GM12878 (cell line): ENCODE data around the gene RAPSN. TPM values are rescaled to one million over a fixed set of nuclear protein-coding genes. Genes with fewer than 3 reads are reported as not detected.

Experiments
- ATAC-seq: fragments of 200-7000 bp; cut with Tn5 transposase; 3 replicates; pipeline ENCODE4 v1.9.1; 2020; ENCODE audit warnings: mild to moderate bottlenecking, moderate library complexity
- BruUV-seq: library from RNA; stranded (reverse); fragments of 400-500 nt; replicated peaks from 2 replicates; lab custom pipeline; 2021; lab: Mats Ljungman, UMichigan
- CTCF ChIA-PET: fragments of 300-600 bp; sonication (Branson Sonifier 250); formaldehyde crosslinking; extraction: SDS; loops from one replicate; lab custom pipeline; 2021; ENCODE audit warnings: inconsistent platforms; lab: Yijun Ruan, JAX
- POLR2A ChIA-PET: fragments of 350-600 bp; formaldehyde crosslinking; extraction: SDS; loops from one replicate; lab custom pipeline; 2021; ENCODE audit warnings: inconsistent platforms; lab: Charles Lee
- RAD21 ChIA-PET: fragments of 300-600 bp; sonication (Branson Sonifier 250); formaldehyde crosslinking; loops from one replicate; lab custom pipeline; 2023; ENCODE audit warnings: antibody characterized with exemption; ENCODE audit not compliant: unreplicated experiment; lab: Charles Lee
- SMC1A ChIA-PET: fragments of 300-600 bp; sonication (Branson Sonifier 250); formaldehyde crosslinking; loops from one replicate; lab custom pipeline; 2023; ENCODE audit not compliant: unreplicated experiment, uncharacterized antibody; lab: Charles Lee
- DNase-seq: peaks from one replicate; pipeline ENCODE4 v3.0.0-alpha.2; 2011; ENCODE audit warnings: low read depth, low spot score
- FAIRE-seq: peaks from 3 replicates; lab custom pipeline; 2011; peaks lifted over from hg19 to GRCh38; lab: Jason Lieb, UNC
- H2AFZ ChIP-seq: 2 replicates; pipeline ENCODE4 v1.6.0; 2011; ENCODE audit warnings: low read depth, low read length, control low read depth; ENCODE audit not compliant: control insufficient read depth
- H3K27ac ChIP-seq: 2 replicates; pipeline ENCODE4 v1.5.1; 2011; ENCODE audit warnings: control low read depth; ENCODE audit not compliant: control insufficient read depth, insufficient read depth
- H3K27me3 ChIP-seq, 2 experiments: replicated peaks in 1 of 2; 2 replicates each; pipeline versions ENCODE4 v1.6.0 to v1.6.1; 2011; ENCODE audit warnings: low read length in 1 of 2; ENCODE audit not compliant: control insufficient read depth in 2 of 2, insufficient read depth in 2 of 2
- H3K36me3 ChIP-seq, 2 experiments: 2 replicates each; pipeline ENCODE4 v1.5.1; 2011; ENCODE audit warnings: low read length in 1 of 2; ENCODE audit not compliant: control insufficient read depth in 2 of 2, insufficient read depth in 2 of 2
- H3K4me1 ChIP-seq: 2 replicates; pipeline ENCODE4 v1.6.1; 2011; ENCODE audit warnings: mild to moderate bottlenecking, low read length, moderate library complexity, mixed read lengths; ENCODE audit not compliant: control insufficient read depth, insufficient read depth
- H3K4me2 ChIP-seq: 2 replicates; pipeline ENCODE4 v1.6.0; 2011; ENCODE audit warnings: control low read depth; ENCODE audit not compliant: control insufficient read depth, insufficient read depth
- H3K4me3 ChIP-seq: fragments of 200-600 bp; sonication (generic); 2 replicates; pipeline ENCODE4 v1.5.1; 2016
- H3K79me2 ChIP-seq: 2 replicates; pipeline ENCODE4 v1.6.0; 2011; ENCODE audit warnings: low read length; ENCODE audit not compliant: control insufficient read depth, insufficient read depth
- H3K9ac ChIP-seq: 2 replicates; pipeline ENCODE4 v1.8.0; 2011; ENCODE audit warnings: low read length, control low read depth, mixed read lengths; ENCODE audit not compliant: control insufficient read depth, insufficient read depth
- H3K9me3 ChIP-seq: replicated peaks from 3 replicates; pipeline ENCODE4 v1.5.1; 2011; ENCODE audit warnings: mild to moderate bottlenecking, low read length; ENCODE audit not compliant: control insufficient read depth, insufficient read depth
- H4K20me1 ChIP-seq: 2 replicates; pipeline ENCODE4 v1.6.0; 2011; ENCODE audit not compliant: control insufficient read depth, insufficient read depth
- BCL11A ChIP-seq: IDR thresholded peaks from 2 replicates; pipeline ENCODE4 v1.6.1; 2011; ENCODE audit warnings: low read depth, low read length
- CBFB ChIP-seq: IDR thresholded peaks from 2 replicates; pipeline ENCODE4 v1.6.1; 2016; ENCODE audit warnings: antibody characterized with exemption, low read depth
- CBX3 ChIP-seq: fragments of 200-600 bp; sonication (generic); IDR thresholded peaks from 2 replicates; pipeline ENCODE4 v1.6.1; 2016; ENCODE audit warnings: low read depth, borderline replicate concordance
- DPF2 ChIP-seq: fragments of 450-650 bp; IDR thresholded peaks from 2 replicates; pipeline ENCODE4 v1.6.1; 2017; ENCODE audit warnings: mild to moderate bottlenecking
- FOS ChIP-seq: IDR thresholded peaks from 3 replicates; pipeline ENCODE4 v1.6.1; 2011; ENCODE audit warnings: borderline replicate concordance; ENCODE audit not compliant: insufficient read length; ENCODE audit errors: extremely low read depth
- GATAD2B ChIP-seq: fragments of 450-650 bp; conservative IDR thresholded peaks from 2 replicates; pipeline ENCODE4 v1.6.1; 2017; ENCODE audit warnings: low read depth, mild to moderate bottlenecking, moderate library complexity
- KLF5 ChIP-seq: fragments of 450-650 bp; IDR thresholded peaks from 2 replicates; pipeline ENCODE4 v1.6.1; 2014; ENCODE audit warnings: mild to moderate bottlenecking; ENCODE audit not compliant: partially characterized antibody
- MTA3 ChIP-seq: IDR thresholded peaks from 2 replicates; pipeline ENCODE4 v1.6.1; 2012; ENCODE audit warnings: low read length, inconsistent platforms, borderline replicate concordance
- MYC ChIP-seq: IDR thresholded peaks from 2 replicates; pipeline ENCODE4 v1.6.1; 2011; ENCODE audit warnings: mild to moderate bottlenecking, low read length, moderate library complexity, inconsistent platforms; ENCODE audit not compliant: insufficient read depth, insufficient replicate concordance, insufficient read length, severe bottlenecking
- NBN ChIP-seq: fragments of 450-650 bp; IDR thresholded peaks from 2 replicates; pipeline ENCODE4 v1.6.1; 2016
- POLR2AphosphoS2 ChIP-seq: IDR thresholded peaks from 2 replicates; pipeline ENCODE4 v1.6.1; 2011; ENCODE audit warnings: low read depth, mild to moderate bottlenecking, low read length, improper control_type of control experiment, moderate library complexity
- RAD21 ChIP-seq: IDR thresholded peaks from 2 replicates; pipeline ENCODE4 v1.6.1; 2011; ENCODE audit warnings: mild to moderate bottlenecking, low read depth, low read length, moderate library complexity; ENCODE audit not compliant: insufficient read depth
- RUNX3 ChIP-seq: IDR thresholded peaks from 2 replicates; pipeline ENCODE4 v1.6.1; 2012; ENCODE audit warnings: low read length, inconsistent platforms
- YBX1 ChIP-seq: fragments of 450-650 bp; IDR thresholded peaks from 2 replicates; pipeline ENCODE4 v1.6.1; 2016; ENCODE audit warnings: antibody characterized with exemption
- ZNF217 ChIP-seq: fragments of 450-650 bp; IDR thresholded peaks from 2 replicates; pipeline ENCODE4 v1.6.1; 2017; ENCODE audit warnings: antibody characterized with exemption, mild to moderate bottlenecking
- ZNF274 ChIP-seq: IDR thresholded peaks from one replicate; pipeline ENCODE4 v1.8.0; 2011; ENCODE audit not compliant: insufficient read length, insufficient read depth
- ZZZ3 ChIP-seq: IDR thresholded peaks from 2 replicates; pipeline ENCODE4 v1.6.1; 2011; ENCODE audit warnings: low read depth; ENCODE audit not compliant: control insufficient read depth, insufficient read length
- WGBS: methylation state at CpG from one replicate; pipeline ENCODE4 v1.1.6; 2016; ENCODE audit warnings: low lambda C conversion rate; ENCODE audit not compliant: insufficient replicate concordance, insufficient coverage; ENCODE audit errors: missing lambda C conversion rate; 5-methylcytosine and 5-hydroxymethylcytosine counted together
- in situ Hi-C: fragments of 300-500 bp; cut with MboI; formaldehyde crosslinking; loops from 9 replicates; pipeline ENCODE4 v1.14.3; 2018; ENCODE audit warnings: mixed read lengths
- intact Hi-C: fragments of 100-400 bp; cut with micrococcal nuclease; formaldehyde crosslinking; loops from one replicate; pipeline ENCODE4 v1.14.2; 2022; ENCODE audit not compliant: unreplicated experiment
- polyA plus RNA-seq, 11 experiments: library from polyadenylated mRNA; depleted of rRNA in 4 of 11; unstranded in 6 of 11; stranded (reverse) in 5 of 11; fragments of >200 nt; fragmentation: Nextera tagmentation in 4 of 11; fragmentation: Illumina TruSeq in 1 of 11; extraction: Ambion mirVana in 4 of 11; extraction: Trizol in 1 of 11; gene quantifications; 1 replicate in 1 of 11; 2 replicates in 10 of 11; pipeline versions ENCODE4 v1.2.1 to v1.2.3, GENCODE V29; 2011 to 2016; ENCODE audit warnings: inconsistent platforms in 2 of 11, missing spikeins in 2 of 11, low read depth in 1 of 11
- total RNA-seq, 4 experiments: library from RNA; depleted of rRNA in 3 of 4; stranded (reverse); fragments of >200 nt in 3 of 4; fragmentation: Illumina TruSeq in 1 of 4; extraction: Trizol in 1 of 4; gene quantifications; 2 replicates each; pipeline versions ENCODE4 v1.2.1 to v1.2.3, GENCODE V29; 2013 to 2021
- TF ChIP-seq, protein P1 (sequence below): fragments of 450-650 bp; IDR thresholded peaks from 2 replicates; pipeline ENCODE4 v1.6.1; 2017; ENCODE audit warnings: mild to moderate bottlenecking, low read depth, inconsistent platforms; ENCODE audit not compliant: poor library complexity, severe bottlenecking

RAPSN gene
- total and polyA plus RNA-seq, 10 of the 15 experiments (the other 5 are each of a cell fraction or from before 2014, with no cell fraction given) = 0.08 to 0.23 (median 0.14) TPM; not detected in 6

DNA sequence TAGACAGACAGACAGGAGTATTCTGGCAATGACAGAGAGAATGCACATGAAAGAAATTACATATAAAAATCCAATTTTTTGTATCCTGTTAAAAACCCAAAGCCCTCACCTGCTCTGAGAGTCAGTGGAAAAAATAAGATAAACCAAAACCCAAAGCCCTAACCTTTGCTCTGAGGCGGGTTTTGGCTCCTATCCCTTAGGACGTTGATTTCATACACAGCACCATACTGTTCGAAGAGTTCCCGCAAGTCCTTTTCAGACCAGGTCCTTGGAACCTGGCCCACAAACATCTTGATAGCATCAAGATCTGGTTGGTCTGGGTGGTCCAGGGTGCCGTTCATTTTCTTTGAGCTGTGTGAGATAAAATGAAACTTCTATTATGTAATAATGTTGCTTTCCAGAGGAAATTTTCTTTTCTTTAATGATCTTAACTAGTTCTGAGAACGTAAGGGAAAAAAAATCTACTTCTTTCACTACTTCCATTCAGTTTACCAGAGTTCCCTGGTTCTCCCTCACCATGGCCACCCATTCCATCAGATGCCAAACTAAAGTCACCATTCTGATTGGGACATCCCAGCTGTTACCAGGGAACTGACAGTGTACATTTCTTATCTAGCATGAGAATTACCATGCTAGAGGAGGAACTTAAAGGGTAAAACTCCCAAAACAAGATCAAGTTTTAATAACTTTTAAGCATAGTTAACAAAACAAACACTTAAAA, 39.9 kb upstream of the RAPSN start (continued):
- TF ChIP-seq ZNF274 (no peak), DPF2 (no peak), MTA3 (no peak), KLF5 (no peak), RUNX3 (no peak), GATAD2B (no peak), ZZZ3 (no peak), FOS (no peak)
- TF ChIP-seq, protein P1, sequence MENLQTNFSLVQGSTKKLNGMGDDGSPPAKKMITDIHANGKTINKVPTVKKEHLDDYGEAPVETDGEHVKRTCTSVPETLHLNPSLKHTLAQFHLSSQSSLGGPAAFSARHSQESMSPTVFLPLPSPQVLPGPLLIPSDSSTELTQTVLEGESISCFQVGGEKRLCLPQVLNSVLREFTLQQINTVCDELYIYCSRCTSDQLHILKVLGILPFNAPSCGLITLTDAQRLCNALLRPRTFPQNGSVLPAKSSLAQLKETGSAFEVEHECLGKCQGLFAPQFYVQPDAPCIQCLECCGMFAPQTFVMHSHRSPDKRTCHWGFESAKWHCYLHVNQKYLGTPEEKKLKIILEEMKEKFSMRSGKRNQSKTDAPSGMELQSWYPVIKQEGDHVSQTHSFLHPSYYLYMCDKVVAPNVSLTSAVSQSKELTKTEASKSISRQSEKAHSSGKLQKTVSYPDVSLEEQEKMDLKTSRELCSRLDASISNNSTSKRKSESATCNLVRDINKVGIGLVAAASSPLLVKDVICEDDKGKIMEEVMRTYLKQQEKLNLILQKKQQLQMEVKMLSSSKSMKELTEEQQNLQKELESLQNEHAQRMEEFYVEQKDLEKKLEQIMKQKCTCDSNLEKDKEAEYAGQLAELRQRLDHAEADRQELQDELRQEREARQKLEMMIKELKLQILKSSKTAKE = no peak

DNA sequence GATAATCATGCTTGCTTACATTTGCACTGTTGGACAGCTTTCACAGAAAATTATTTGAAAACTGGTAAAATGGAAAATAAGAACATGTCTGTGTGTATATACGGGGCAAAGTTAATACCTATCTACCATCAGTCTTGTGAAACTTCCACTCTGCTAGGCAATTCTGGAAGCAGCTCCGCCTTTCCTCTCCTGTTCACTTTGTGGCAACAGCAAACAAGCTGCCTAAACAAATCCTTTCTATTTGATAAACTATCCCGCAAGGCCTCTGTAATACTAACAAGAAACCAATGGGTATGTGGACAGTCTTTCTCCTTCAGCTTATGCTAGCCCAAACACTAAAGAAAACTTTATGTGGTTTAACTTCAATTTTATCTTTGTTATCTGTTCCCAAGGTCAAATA, 39.2 kb upstream of the RAPSN start:
- Histone ChIP-seq H3K79me2 (peaks cover 10% of the 10 kb centered on the region), H3K27ac (no peak overlapping the region), H3K9me3 (no peaks in the 10 kb centered on the region), H3K36me3 (peaks cover 6 to 26% of the 10 kb centered on the region in 2 experiments), H3K4me2 (no peak overlapping the region), H3K4me3 (no peak overlapping the region), H4K20me1 (no peaks in the 10 kb centered on the region), H3K27me3 (no peaks in the 10 kb centered on the region), H3K9ac (no peak overlapping the region), H2AFZ (no peak overlapping the region), H3K4me1 (no peaks in the 10 kb centered on the region)
- POLR2A ChIA-PET = no interaction called here
- no TSS peak for BruUV-seq
- WGBS = 80% methylated on average over 3 of the region's 3 CpGs
- intact Hi-C loops (no loop called here), in situ Hi-C loops (no loop called here)
- ATAC-seq (no peak), FAIRE-seq (no peak), DNase-seq (no peak)
- CTCF ChIA-PET = interaction anchor here (1.8 to 2.1 kb wide), 2 partner anchors 12 to 65 kb away, joined by 3 to 8 read pairs; partner anchors contain the start of gene CELF1
- RAD21 ChIA-PET = interaction anchor here (0.8 kb wide), 1 partner anchor 78 kb away, joined by 3 read pairs; no protein-coding TSS in a partner anchor
- TF ChIP-seq NBN = no peak
- TF ChIP-seq ZNF217 = no peak
- no peak for TF ChIP-seq POLR2AphosphoS2
- TF ChIP-seq CBFB = no peak
- TF ChIP-seq BCL11A = no peak
- TF ChIP-seq CBX3 = no peak
- no peak for TF ChIP-seq YBX1
- no peak for TF ChIP-seq MYC
- no peak for TF ChIP-seq RAD21
- SMC1A ChIA-PET = interaction anchor here (0.6 to 2.0 kb wide), 2 partner anchors 28 to 59 kb away, joined by 3 to 5 read pairs; no protein-coding TSS in a partner anchor
